ENCODE results near the gene AKT1S1. TPM values are rescaled to one million over a fixed set of nuclear protein-coding genes. Genes with fewer than 3 reads are reported as not detected.

Gene AKT1S1
- total and polyA plus RNA-seq, 2 donors (not counting 3 experiments of a cell fraction or from before 2014, with no cell fraction given) = 64.2 to 68.3 TPM

GRCh38 chr19:49881186-49881585, 4.0 kb upstream of the AKT1S1 start:
- no peaks in the 10 kb centered on the region for H3K27me3 ChIP-seq (ENCODE audit: control insufficient read depth in 2 of 2, insufficient read depth in 2 of 2, low read length in 2 of 2)
- POLR2A ChIA-PET = no interaction called here
- dilution Hi-C loops (cut with MboI; ENCODE audit: extremely low pct_ligation_motif_present, low sequenced_read_pairs) = no loop called here

GRCh38 chr19:49880162-49880869, 3.2 kb upstream of the AKT1S1 start:
- Histone ChIP-seq H2AFZ (ENCODE audit: low read depth, low read length) (no peak overlapping the region), H3K36me3 (ENCODE audit: control insufficient read depth in 2 of 2, extremely low read depth in 1 of 2, insufficient read depth in 2 of 2, low read length in 2 of 2) (peaks cover 18 to 45% of the 10 kb centered on the region in 2 experiments), H3K79me2 (ENCODE audit: control insufficient read depth, insufficient read depth, low read length) (peaks cover 7% of the 10 kb centered on the region), H3K27me3 (ENCODE audit: control insufficient read depth in 2 of 2, insufficient read depth in 2 of 2, low read length in 2 of 2) (no peaks in the 10 kb centered on the region), H3K9me3 (replicated peaks; ENCODE audit: control insufficient read depth, insufficient read depth, low read length) (no peaks in the 10 kb centered on the region), H3K4me3 (replicated peaks in 1 of 3; ENCODE audit: insufficient read depth in 1 of 3, low read depth in 1 of 3, low read length in 3 of 3) (no peak overlapping the region), H3K9ac (replicated peaks; ENCODE audit: extremely low read depth, insufficient read depth, low read length) (no peak overlapping the region), H3K4me1 (ENCODE audit: control insufficient read depth, extremely low read depth, insufficient read depth, low read length) (peaks cover 13% of the 10 kb centered on the region), H3K4me2 (ENCODE audit: insufficient read depth, low read length) (no peak overlapping the region), H4K20me1 (replicated peaks; ENCODE audit: control insufficient read depth, extremely low read depth, insufficient read depth, low read length) (no peaks in the 10 kb centered on the region), H3K9me1 (replicated peaks; ENCODE audit: control insufficient read depth, extremely low read depth, insufficient read depth, low read length) (no peaks in the 10 kb centered on the region), H3K27ac (ENCODE audit: insufficient read depth, low read depth, low read length) (no peak overlapping the region)
- ChIA-PET CTCF (no interaction called here), POLR2A (interaction anchor here (0.6 kb wide), 1 partner anchor 16 kb away, joined by 3 read pairs; the partner anchor contains the start of gene IL4I1)
- FAIRE-seq = no peak
- intact Hi-C loops (cut with micrococcal nuclease) = no loop called here
- dilution Hi-C loops (cut with MboI; ENCODE audit: extremely low pct_ligation_motif_present, low sequenced_read_pairs) = no loop called here
- no peak for TF ChIP-seq POLR2AphosphoS5 (IDR thresholded peaks at IDR 0.05; ENCODE audit: insufficient read depth, low read depth, low read length)
- no peak for TF ChIP-seq JUN (IDR thresholded peaks at IDR 0.05; ENCODE audit: borderline replicate concordance, insufficient read depth, insufficient read length, low read depth)
- no peak for TF ChIP-seq EZH2 (IDR thresholded peaks at IDR 0.05; ENCODE audit: borderline replicate concordance, low read depth, low read length, severe bottlenecking)
- no peak for TF ChIP-seq CTCF (IDR thresholded peaks at IDR 0.05; ENCODE audit: extremely low read depth in 1 of 2, insufficient read depth in 1 of 2, low read depth in 1 of 2, low read length in 2 of 2)
- TF ChIP-seq MYC (IDR thresholded peaks at IDR 0.05; ENCODE audit: low read depth, low read length) = no peak
- TF ChIP-seq MAX (IDR thresholded peaks at IDR 0.05; ENCODE audit: insufficient read depth, insufficient read length) = no peak
- TF ChIP-seq POLR2A (IDR thresholded peaks at IDR 0.05; ENCODE audit: low read depth, low read length) = no peak
- no peak for TF ChIP-seq GATA2 (IDR thresholded peaks at IDR 0.05; ENCODE audit: insufficient read depth, insufficient read length, low read depth, low read length)
- TF ChIP-seq FOS (IDR thresholded peaks at IDR 0.05; ENCODE audit: borderline replicate concordance, insufficient read depth, low read length) = no peak
- no peak for DNase-seq (ENCODE audit: low read depth, low spot score)
- no TSS peak for BruUV-seq (replicated peaks)

More at GRCh38 chr19:49881186-49881585, 4.0 kb upstream of the AKT1S1 start:
- no TSS peak for BruUV-seq (replicated peaks)
- Histone ChIP-seq H3K9me3 (replicated peaks; ENCODE audit: control insufficient read depth, insufficient read depth, low read length) (no peaks in the 10 kb centered on the region), H3K4me1 (ENCODE audit: control insufficient read depth, extremely low read depth, insufficient read depth, low read length) (peaks cover 7% of the 10 kb centered on the region), H3K27ac (ENCODE audit: insufficient read depth, low read depth, low read length) (no peak overlapping the region), H3K4me2 (ENCODE audit: insufficient read depth, low read length) (no peak overlapping the region), H3K4me3 (replicated peaks in 1 of 3; ENCODE audit: insufficient read depth in 1 of 3, low read depth in 1 of 3, low read length in 3 of 3) (no peak overlapping the region), H3K36me3 (ENCODE audit: control insufficient read depth in 2 of 2, extremely low read depth in 1 of 2, insufficient read depth in 2 of 2, low read length in 2 of 2) (peaks cover 18 to 45% of the 10 kb centered on the region in 2 experiments), H3K9ac (replicated peaks; ENCODE audit: extremely low read depth, insufficient read depth, low read length) (no peak overlapping the region), H3K9me1 (replicated peaks; ENCODE audit: control insufficient read depth, extremely low read depth, insufficient read depth, low read length) (no peaks in the 10 kb centered on the region), H3K79me2 (ENCODE audit: control insufficient read depth, insufficient read depth, low read length) (no peaks in the 10 kb centered on the region), H2AFZ (ENCODE audit: low read depth, low read length) (no peak overlapping the region), H4K20me1 (replicated peaks; ENCODE audit: control insufficient read depth, extremely low read depth, insufficient read depth, low read length) (no peaks in the 10 kb centered on the region)
- CTCF ChIA-PET = interaction anchor here (0.9 kb wide), 1 partner anchor 10 kb away, joined by 3 read pairs; no protein-coding TSS in a partner anchor
- intact Hi-C loops (cut with micrococcal nuclease) = no loop called here
- TF ChIP-seq MYC (IDR thresholded peaks at IDR 0.05; ENCODE audit: low read depth, low read length) (no peak), POLR2AphosphoS5 (IDR thresholded peaks at IDR 0.05; ENCODE audit: insufficient read depth, low read depth, low read length) (no peak), FOS (IDR thresholded peaks at IDR 0.05; ENCODE audit: borderline replicate concordance, insufficient read depth, low read length) (no peak), JUN (IDR thresholded peaks at IDR 0.05; ENCODE audit: borderline replicate concordance, insufficient read depth, insufficient read length, low read depth) (no peak)
- no peak for FAIRE-seq
- DNase-seq (ENCODE audit: low read depth, low spot score) = no peak

Measured in endothelial cell of umbilical vein (primary cell).